Spleen (tissue), 11 donors: ENCODE data around the gene ZNF683. TPM values are rescaled to one million over a fixed set of nuclear protein-coding genes. Genes with fewer than 3 reads are reported as not detected.

ENCODE experiments used
- DNase-seq: peaks from one replicate; pipeline ENCODE4 v3.0.0-alpha.2; 2020
- H3K27ac ChIP-seq, 8 donors: fragments of 200-600 bp; sonication (generic) in 7 of 8; 1 replicate in 4 of 8; 2 replicates in 4 of 8; pipeline versions ENCODE4 v1.5.0 to v1.8.0; 2016 to 2021; ENCODE audit warnings: inconsistent platforms in 4 of 8, mild to moderate bottlenecking in 4 of 8, moderate library complexity in 1 of 8
- H3K27me3 ChIP-seq, 7 donors: fragments of 200-600 bp; sonication (generic) in 6 of 7; replicated peaks in 1 of 7; 1 replicate in 4 of 7; 2 replicates in 3 of 7; pipeline versions ENCODE4 v1.5.0 to v1.8.0; 2016 to 2021; ENCODE audit warnings: inconsistent platforms in 3 of 7, mild to moderate bottlenecking in 1 of 7
- H3K36me3 ChIP-seq, 6 donors: fragments of 200-600 bp; sonication (generic) in 5 of 6; 1 replicate in 4 of 6; 2 replicates in 2 of 6; pipeline versions ENCODE4 v1.5.0 to v1.8.0; 2016 to 2021; ENCODE audit warnings: inconsistent platforms in 2 of 6
- H3K4me1 ChIP-seq, 6 donors: fragments of 200-600 bp; sonication (generic) in 5 of 6; 1 replicate in 3 of 6; 2 replicates in 3 of 6; pipeline versions ENCODE4 v1.5.0 to v1.8.0; 2016 to 2021; ENCODE audit warnings: inconsistent platforms in 3 of 6
- H3K4me3 ChIP-seq, 8 donors: fragments of 200-600 bp; sonication (generic) in 7 of 8; 1 replicate in 4 of 8; 2 replicates in 4 of 8; pipeline versions ENCODE4 v1.5.0 to v1.8.0; 2016 to 2021; ENCODE audit warnings: inconsistent platforms in 4 of 8, mild to moderate bottlenecking in 4 of 8, moderate library complexity in 2 of 8
- H3K9me3 ChIP-seq, 8 donors: fragments of 200-600 bp; sonication (generic) in 7 of 8; 1 replicate in 4 of 8; 2 replicates in 4 of 8; pipeline versions ENCODE4 v1.5.0 to v1.8.0; 2016 to 2021; ENCODE audit warnings: inconsistent platforms in 4 of 8
- CTCF ChIP-seq, 11 experiments: fragments of 200-600 bp in 7 of 11; fragments of 450-650 bp in 4 of 11; sonication (generic) in 4 of 11; IDR thresholded peaks in 8 of 11; conservative IDR thresholded peaks in 3 of 11; 1 replicate in 7 of 11; 2 replicates in 4 of 11; pipeline versions ENCODE4 v1.4.0 to v1.8.0; 2016 to 2021; ENCODE audit warnings: antibody characterized with exemption in 11 of 11, inconsistent platforms in 4 of 11, mild to moderate bottlenecking in 1 of 11
- POLR2A ChIP-seq, 3 donors: fragments of 450-650 bp; IDR thresholded peaks; one replicate each; pipeline ENCODE4 v1.5.1; 2017; ENCODE audit warnings: antibody characterized with exemption in 3 of 3, mild to moderate bottlenecking in 1 of 3
- POLR2AphosphoS5 ChIP-seq, 3 donors: sonication (generic); formaldehyde crosslinking; IDR thresholded peaks; one replicate each; pipeline ENCODE4 v1.5.1; 2017; ENCODE audit warnings: antibody characterized with exemption in 3 of 3
- WGBS, 5 donors: extraction: QIAGEN DNeasy Blood & Tissue Kit in 3 of 5; methylation state at CpG; one replicate each; pipeline versions ENCODE4 v1.1.5 to v1.1.7; 2013 to 2018; 5-methylcytosine and 5-hydroxymethylcytosine counted together
- intact Hi-C: fragments of 100-400 bp; cut with DNase I; formaldehyde crosslinking; loops from one replicate; pipeline ENCODE4 v1.15.0; 2023; ENCODE audit warnings: low total_unique reads
- polyA plus RNA-seq, 3 donors: library from polyadenylated mRNA; stranded (reverse); fragments of 200-250 nt; gene quantifications; one replicate each; pipeline ENCODE4 v1.2.1, GENCODE V29; 2013
- total RNA-seq, 7 donors: library from RNA; depleted of rRNA in 3 of 7; stranded (reverse); fragments of >200 nt in 3 of 7; fragmentation: NEBNext Ultra II Directional in 4 of 7; extraction: Animal tissue kit (Norgen Biotek cat#: 25700) in 4 of 7; gene quantifications; one replicate each; pipeline versions ENCODE4 v1.1.0 to v1.2.1, GENCODE V29; 2016 to 2021
- donor health status: healthy with polysubstance abuse.
- donor health status: DM: no; HTN: no; CAD: no; lungs with moderate emphysema.
- donor health status: DM: no; HTN: no; CAD: no.
- donor health status: Bipolar disorder and iron deficiency.
- donor health status: healthy.
- donor health status: DM: no; HTN: no; CAD: no.
- donor health status: DM: yes; HTN: yes; CAD: no.

The ZNF683 gene
- total and polyA plus RNA-seq, 10 donors, result 0.17 to 1.5 (median 0.50) TPM; not detected in 2

DNA sequence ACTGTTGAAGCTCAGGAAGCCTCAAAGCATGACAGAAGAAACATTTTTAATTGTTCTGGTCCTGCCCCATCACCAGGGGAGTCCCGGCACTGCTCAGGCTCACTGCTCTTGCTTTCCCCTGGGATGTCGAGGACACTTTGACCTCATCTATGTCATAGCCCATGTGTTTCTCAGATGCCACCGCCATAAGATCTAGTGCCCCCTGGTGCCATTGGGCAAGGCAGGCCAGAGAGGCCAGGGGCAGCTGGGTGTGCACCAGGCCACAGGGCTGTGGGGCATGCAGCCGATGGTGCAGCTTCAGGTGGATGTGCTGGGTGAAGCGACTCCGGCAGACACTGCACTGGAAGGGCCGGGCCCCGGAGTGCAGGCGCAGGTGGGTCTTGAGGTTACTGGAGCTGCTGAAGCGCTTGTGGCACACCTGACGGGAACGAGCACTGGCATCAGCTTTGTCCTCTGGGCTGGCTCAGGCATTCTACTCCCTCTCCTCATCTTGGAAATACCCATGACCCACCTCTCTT lies 10.9 kb downstream of the ZNF683 start:
- Histone ChIP-seq H3K4me1 (peaks cover 7 to 36% (median 19%) of the 10 kb centered on the region in 6 donors), H3K27ac (no peak overlapping the region), H3K36me3 (no peaks in the 10 kb centered on the region), H3K9me3 (no peaks in the 10 kb centered on the region), H3K4me3 (no peak overlapping the region), H3K27me3 (peaks cover 2 to 92% (median 30%) of the 10 kb centered on the region in 7 donors)
- no peak for DNase-seq
- TF ChIP-seq POLR2A (IDR thresholded peaks at IDR 0.05) (no peak), CTCF (IDR thresholded peaks at IDR 0.05 in 8 of 11, conservative IDR thresholded peaks at IDR 0.05 in 3 of 11) (no peak), POLR2AphosphoS5 (IDR thresholded peaks at IDR 0.05) (no peak)
- 82 to 93% (median 87%) methylated on average over 12 of the region's 12 CpGs for WGBS, 5 donors
- intact Hi-C loops, result no loop called here

DNA sequence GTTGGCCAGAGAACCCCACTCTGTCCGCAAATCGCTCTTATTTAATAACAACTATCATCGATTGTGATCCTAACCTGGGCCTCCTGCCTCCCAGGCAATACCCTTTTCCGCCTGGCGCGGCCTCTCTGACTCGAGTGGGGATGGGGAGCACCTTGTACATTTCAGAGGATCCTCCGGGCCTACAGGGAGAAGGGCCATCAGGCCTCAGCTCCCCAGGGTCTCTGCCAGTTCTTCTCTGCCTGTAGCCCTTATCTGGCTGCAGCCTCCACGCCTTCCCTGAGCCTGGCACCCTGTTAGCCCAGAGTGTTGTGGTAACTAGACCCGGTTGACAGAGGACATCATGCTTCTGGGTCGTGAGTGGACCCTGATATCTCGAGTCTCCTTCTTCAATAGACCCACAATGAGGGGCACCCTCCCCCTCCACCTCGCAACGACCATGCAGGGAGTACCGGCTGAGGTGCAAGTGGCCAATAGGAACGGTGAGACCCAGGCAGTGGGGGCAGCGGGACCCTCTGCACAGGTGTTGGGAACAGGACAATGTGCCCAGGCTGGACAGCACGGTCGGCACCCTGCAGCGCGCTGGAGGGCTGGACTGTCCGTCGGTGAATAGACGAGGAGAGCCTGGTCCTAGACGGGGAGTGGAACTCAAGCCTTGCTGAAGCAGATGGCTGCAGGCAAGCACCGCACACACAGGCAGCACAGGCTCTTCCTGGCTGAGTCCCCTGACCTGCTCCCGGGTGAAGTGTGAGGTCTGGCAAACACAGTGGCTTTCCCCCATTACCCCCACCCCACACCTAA lies 11.5 kb downstream of the ZNF683 start:
- TF ChIP-seq POLR2A (IDR thresholded peaks at IDR 0.05) (no peak), POLR2AphosphoS5 (IDR thresholded peaks at IDR 0.05) (no peak), CTCF (IDR thresholded peaks at IDR 0.05 in 8 of 11, conservative IDR thresholded peaks at IDR 0.05 in 3 of 11) (no peak)
- intact Hi-C loops, result no loop called here
- no peaks in the 10 kb centered on the region for H3K9me3 ChIP-seq
- no peak overlapping the region for H3K27ac ChIP-seq
- peak overlapping the region in 7 of 8 donors; percentile 14 to 66 (median 33) for H3K4me3 ChIP-seq
- peaks cover 2 to 91% (median 30%) of the 10 kb centered on the region in 7 donors for H3K27me3 ChIP-seq
- no peak for DNase-seq
- peaks cover 7 to 36% (median 19%) of the 10 kb centered on the region in 6 donors for H3K4me1 ChIP-seq
- WGBS, 5 donors, result 64 to 74% (median 71%) methylated on average over 27 of the region's 27 CpGs
- no peaks in the 10 kb centered on the region for H3K36me3 ChIP-seq

DNA sequence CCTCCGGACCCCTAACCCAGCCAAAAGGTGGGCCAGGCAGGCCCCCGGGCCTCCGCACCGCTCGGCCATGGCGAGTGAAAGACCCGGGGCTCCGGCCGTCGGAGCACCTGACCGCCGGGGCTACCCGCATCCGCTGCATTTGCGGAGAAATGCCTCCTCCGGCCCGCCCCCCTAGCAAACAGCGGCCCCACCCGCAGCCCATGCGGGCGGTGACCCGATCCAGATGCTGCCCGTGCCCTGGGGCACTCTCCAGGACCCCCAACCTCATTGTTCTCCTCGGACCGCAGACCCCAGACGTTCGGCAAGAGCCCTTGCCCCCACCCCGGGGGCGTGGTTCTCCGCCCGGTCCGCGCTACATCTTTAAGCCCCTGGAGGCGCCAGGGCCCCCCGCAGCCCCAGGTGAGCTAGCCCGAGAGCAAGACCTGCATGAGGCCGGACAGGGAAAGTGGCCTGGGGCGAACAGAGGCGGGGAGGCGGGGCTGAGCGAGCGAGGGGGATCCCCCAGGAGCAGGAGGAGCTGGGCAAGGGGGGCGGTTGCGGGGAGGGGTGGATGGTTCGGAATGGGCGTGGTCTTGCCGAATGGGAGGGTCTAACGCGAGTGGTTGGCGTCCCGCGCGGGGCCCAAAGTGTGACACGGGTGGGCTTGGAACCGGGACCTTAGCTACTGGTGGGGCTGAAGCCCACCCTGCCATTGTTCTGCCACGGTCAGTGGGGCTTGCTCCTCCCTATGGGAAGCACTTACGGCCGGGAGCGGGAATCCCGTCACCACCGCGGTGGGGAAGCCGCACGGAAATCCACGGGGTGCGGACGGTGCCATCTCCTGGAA lies 12.4 kb downstream of the ZNF683 start:
- no peak for DNase-seq
- intact Hi-C loops, result no loop called here
- no peak overlapping the region for H3K27ac ChIP-seq
- H3K27me3 ChIP-seq, result peaks cover 2 to 85% (median 30%) of the 10 kb centered on the region in 7 donors
- 2 to 6% (median 4%) methylated on average over 41 to 67 of the region's 67 CpGs for WGBS, 5 donors
- TF ChIP-seq POLR2A (IDR thresholded peaks at IDR 0.05), result no peak
- TF ChIP-seq CTCF (IDR thresholded peaks at IDR 0.05 in 8 of 11, conservative IDR thresholded peaks at IDR 0.05 in 3 of 11), result no peak
- TF ChIP-seq POLR2AphosphoS5 (IDR thresholded peaks at IDR 0.05), result no peak
- peak overlapping the region; percentile 14 to 66 (median 26) for H3K4me3 ChIP-seq
- H3K4me1 ChIP-seq, result peaks cover 7 to 36% (median 19%) of the 10 kb centered on the region in 6 donors
- no peaks in the 10 kb centered on the region for H3K36me3 ChIP-seq
- no peaks in the 10 kb centered on the region for H3K9me3 ChIP-seq
